ENCODE measurements around the gene EIF3F.
A peak's percentile ranks its signal among the peaks of the same experiment; 100 is the strongest.

The EIF3F gene

DNA sequence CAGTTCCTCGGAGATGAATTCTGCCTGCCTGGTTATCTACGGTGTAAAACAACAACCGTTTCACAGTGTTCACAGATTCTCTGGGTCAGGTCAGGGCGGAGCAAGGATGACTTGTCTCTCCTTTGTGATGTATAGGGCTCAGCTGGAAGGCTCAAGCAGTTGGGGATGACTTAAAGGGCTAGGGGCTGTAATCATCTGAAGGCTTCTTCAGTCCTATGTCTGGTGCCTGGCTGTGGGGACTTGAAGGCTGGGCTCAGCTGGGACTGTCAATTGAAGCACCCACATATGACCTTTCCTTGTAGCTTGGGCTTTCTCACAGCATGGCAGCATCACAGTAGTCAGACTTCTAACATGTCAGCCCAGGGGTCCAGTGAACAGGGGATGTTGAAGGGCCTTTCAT, 29.3 kb downstream of the EIF3F start:
- Histone ChIP-seq H3K9ac (ENCODE audit: low read depth, low read length) (no peak overlapping the region), H3K27ac (ENCODE audit: low read length) (no peak overlapping the region), H3K9me3 (ENCODE audit: insufficient read depth, low read depth, low read length) (no peaks in the 10 kb centered on the region), H3K27me3 (ENCODE audit: insufficient read depth, low read length) (peaks cover 69% of the 10 kb centered on the region), H3K4me1 (ENCODE audit: insufficient read depth, low read length) (peaks cover 15% of the 10 kb centered on the region), H3K36me3 (ENCODE audit: insufficient read depth, low read depth, low read length) (no peaks in the 10 kb centered on the region), H3K4me3 (ENCODE audit: low read length) (peak overlapping the region; percentile 50; the same call in 1 of the 2 replicates)

GRCh38 chr11:8017071-8017470, 29.9 kb downstream of the EIF3F start:
- no peaks in the 10 kb centered on the region for H3K9me3 ChIP-seq (ENCODE audit: insufficient read depth, low read depth, low read length)
- no peaks in the 10 kb centered on the region for H3K36me3 ChIP-seq (ENCODE audit: insufficient read depth, low read depth, low read length)
- H3K4me3 ChIP-seq (ENCODE audit: low read length) = no peak overlapping the region
- H3K27me3 ChIP-seq (ENCODE audit: insufficient read depth, low read length) = peaks cover 74% of the 10 kb centered on the region
- peaks cover 15% of the 10 kb centered on the region for H3K4me1 ChIP-seq (ENCODE audit: insufficient read depth, low read length)
- no peak overlapping the region for H3K27ac ChIP-seq (ENCODE audit: low read length)
- H3K9ac ChIP-seq (ENCODE audit: low read depth, low read length) = no peak overlapping the region

- Histone ChIP-seq H3K27me3 (ENCODE audit: insufficient read depth, low read length) (peaks cover 77% of the 10 kb centered on the region), H3K36me3 (ENCODE audit: insufficient read depth, low read depth, low read length) (no peaks in the 10 kb centered on the region), H3K4me3 (ENCODE audit: low read length) (peak overlapping the region; percentile 72; the same call in 1 of the 2 replicates), H3K9me3 (ENCODE audit: insufficient read depth, low read depth, low read length) (no peaks in the 10 kb centered on the region), H3K9ac (ENCODE audit: low read depth, low read length) (no peak overlapping the region), H3K27ac (ENCODE audit: low read length) (no peak overlapping the region), H3K4me1 (ENCODE audit: insufficient read depth, low read length) (peaks cover 15% of the 10 kb centered on the region)
These were observed 30.9 kb downstream of the EIF3F start for GRCh38 chr11:8017894-8018483.

DNA sequence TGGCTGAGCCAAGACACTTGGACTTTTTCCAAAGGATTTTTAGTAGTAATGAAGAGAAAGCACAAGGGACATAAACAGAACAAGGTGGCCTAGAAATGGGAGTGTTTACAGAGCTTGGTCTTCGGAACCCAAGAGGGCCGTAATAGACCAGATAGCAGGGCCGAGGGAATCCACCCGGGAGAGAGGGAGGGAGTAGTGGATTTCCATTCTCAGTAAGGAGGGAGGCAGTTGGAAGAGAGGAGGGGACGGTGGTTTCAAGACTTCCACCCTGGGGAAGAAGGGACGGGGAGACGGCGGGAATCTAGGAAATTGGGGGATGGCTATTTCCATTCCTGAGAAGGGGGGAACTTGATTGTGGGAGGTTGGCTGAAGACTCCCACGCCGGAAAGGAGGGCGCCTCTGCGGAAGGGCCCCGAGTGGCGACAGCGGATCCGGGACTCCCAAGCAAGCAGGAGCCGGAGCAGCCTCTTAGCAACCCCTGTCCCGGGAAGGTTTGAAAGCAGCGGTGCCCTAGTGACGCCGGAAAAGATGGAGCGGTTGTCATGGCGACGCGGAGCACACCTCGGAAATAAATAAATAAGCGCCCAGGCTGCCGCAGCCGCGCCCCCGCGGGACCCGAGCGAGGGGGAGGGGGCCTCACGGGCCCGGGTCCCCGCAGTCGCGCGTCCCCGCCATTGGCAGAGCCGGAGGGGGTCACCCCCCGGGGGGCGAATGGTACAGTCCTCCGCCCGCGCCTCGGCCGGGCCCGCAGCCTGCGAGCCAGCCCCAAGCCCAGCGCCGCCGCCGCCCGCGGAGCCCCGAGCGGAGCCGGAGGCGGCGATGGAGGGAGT, 31.6 kb downstream of the EIF3F start:
- Histone ChIP-seq H3K4me1 (ENCODE audit: insufficient read depth, low read length) (peaks cover 15% of the 10 kb centered on the region), H3K4me3 (ENCODE audit: low read length) (peak overlapping the region; percentile 72), H3K9ac (ENCODE audit: low read depth, low read length) (no peak overlapping the region), H3K27ac (ENCODE audit: low read length) (no peak overlapping the region), H3K36me3 (ENCODE audit: insufficient read depth, low read depth, low read length) (no peaks in the 10 kb centered on the region), H3K27me3 (ENCODE audit: insufficient read depth, low read length) (peaks cover 77% of the 10 kb centered on the region), H3K9me3 (ENCODE audit: insufficient read depth, low read depth, low read length) (no peaks in the 10 kb centered on the region)

GRCh38 chr11:8019314-8020243, 32.4 kb downstream of the EIF3F start:
- Histone ChIP-seq H3K9ac (ENCODE audit: low read depth, low read length) (no peak overlapping the region), H3K9me3 (ENCODE audit: insufficient read depth, low read depth, low read length) (no peaks in the 10 kb centered on the region), H3K4me3 (ENCODE audit: low read length) (peak overlapping the region; percentile 72), H3K27me3 (ENCODE audit: insufficient read depth, low read length) (peaks cover 77% of the 10 kb centered on the region), H3K27ac (ENCODE audit: low read length) (no peak overlapping the region), H3K4me1 (ENCODE audit: insufficient read depth, low read length) (peaks cover 15% of the 10 kb centered on the region), H3K36me3 (ENCODE audit: insufficient read depth, low read depth, low read length) (no peaks in the 10 kb centered on the region)

- H3K27ac ChIP-seq (ENCODE audit: low read length) = no peak overlapping the region
- H3K4me1 ChIP-seq (ENCODE audit: insufficient read depth, low read length) = peaks cover 15% of the 10 kb centered on the region
- H3K9me3 ChIP-seq (ENCODE audit: insufficient read depth, low read depth, low read length) = no peaks in the 10 kb centered on the region
- H3K4me3 ChIP-seq (ENCODE audit: low read length) = peak overlapping the region; percentile 49
- H3K36me3 ChIP-seq (ENCODE audit: insufficient read depth, low read depth, low read length) = no peaks in the 10 kb centered on the region
- no peak overlapping the region for H3K9ac ChIP-seq (ENCODE audit: low read depth, low read length)
- peaks cover 71% of the 10 kb centered on the region for H3K27me3 ChIP-seq (ENCODE audit: insufficient read depth, low read length)
These were observed 33.1 kb downstream of the EIF3F start for GRCh38 chr11:8020244-8020597.

GRCh38 chr11:8021920-8022319, 34.8 kb downstream of the EIF3F start:
- Histone ChIP-seq H3K27ac (ENCODE audit: low read length) (no peak overlapping the region), H3K4me3 (ENCODE audit: low read length) (no peak overlapping the region), H3K9ac (ENCODE audit: low read depth, low read length) (no peak overlapping the region), H3K9me3 (ENCODE audit: insufficient read depth, low read depth, low read length) (no peaks in the 10 kb centered on the region), H3K27me3 (ENCODE audit: insufficient read depth, low read length) (peaks cover 57% of the 10 kb centered on the region), H3K36me3 (ENCODE audit: insufficient read depth, low read depth, low read length) (no peaks in the 10 kb centered on the region), H3K4me1 (ENCODE audit: insufficient read depth, low read length) (peaks cover 8% of the 10 kb centered on the region)

DNA sequence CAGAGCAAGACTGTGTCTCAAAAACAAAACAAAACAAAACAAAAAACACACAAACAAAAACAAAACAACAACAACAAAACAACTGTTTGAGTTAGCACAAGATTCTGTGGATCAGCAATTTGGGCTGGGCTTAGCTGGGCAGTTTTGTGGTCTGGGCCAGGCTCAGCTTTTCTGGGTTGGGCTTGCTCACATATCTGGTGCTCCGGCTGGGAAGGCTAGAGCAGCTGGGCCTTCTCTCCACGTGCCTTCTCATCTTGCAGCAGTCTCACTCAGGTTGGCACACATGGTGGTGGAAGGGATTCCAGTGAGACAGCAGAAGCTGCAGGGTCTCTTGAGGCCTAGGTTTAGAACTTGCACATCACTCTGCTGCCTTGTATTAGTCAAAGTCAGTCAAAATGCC, 35.7 kb downstream of the EIF3F start:
- peaks cover 48% of the 10 kb centered on the region for H3K27me3 ChIP-seq (ENCODE audit: insufficient read depth, low read length)
- no peak overlapping the region for H3K9ac ChIP-seq (ENCODE audit: low read depth, low read length)
- no peaks in the 10 kb centered on the region for H3K36me3 ChIP-seq (ENCODE audit: insufficient read depth, low read depth, low read length)
- no peaks in the 10 kb centered on the region for H3K9me3 ChIP-seq (ENCODE audit: insufficient read depth, low read depth, low read length)
- peaks cover 8% of the 10 kb centered on the region; the same call in 1 of the 2 replicates for H3K4me1 ChIP-seq (ENCODE audit: insufficient read depth, low read length)
- H3K27ac ChIP-seq (ENCODE audit: low read length) = no peak overlapping the region
- no peak overlapping the region for H3K4me3 ChIP-seq (ENCODE audit: low read length)

DNA sequence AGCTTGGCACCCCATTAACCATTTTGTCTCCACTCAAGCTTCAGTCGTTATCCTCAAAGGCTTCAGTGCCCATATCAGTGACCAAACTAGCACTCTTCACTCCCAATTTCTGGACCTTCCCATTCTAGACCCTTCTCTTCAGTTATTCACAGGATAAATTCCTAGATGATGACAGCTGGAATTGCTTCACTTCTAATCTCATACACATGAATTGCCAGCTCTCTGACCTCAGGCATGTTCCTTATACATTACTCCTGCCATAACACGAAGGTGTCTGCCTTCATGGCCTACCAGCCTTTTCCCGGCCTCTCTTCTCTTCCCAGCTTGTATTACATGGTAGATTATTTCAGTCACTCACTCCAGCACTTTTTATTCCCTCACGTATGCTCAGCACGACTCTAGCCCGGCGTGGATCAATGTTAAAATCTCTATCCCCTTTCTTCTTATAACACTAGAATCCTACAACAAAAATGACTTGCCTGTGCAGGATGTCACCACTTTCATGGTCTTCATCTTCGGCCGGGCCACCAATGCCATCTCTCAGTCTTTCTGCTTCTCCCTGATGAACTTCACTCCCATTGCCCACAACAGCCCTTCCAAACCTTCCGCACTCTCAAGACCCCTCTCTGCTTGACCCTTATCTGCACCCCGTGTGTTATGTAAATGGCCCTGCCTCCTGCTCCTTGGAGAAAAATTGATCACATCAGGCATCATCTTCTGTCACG, 36.9 kb downstream of the EIF3F start:
- Histone ChIP-seq H3K9me3 (ENCODE audit: insufficient read depth, low read depth, low read length) (no peaks in the 10 kb centered on the region), H3K36me3 (ENCODE audit: insufficient read depth, low read depth, low read length) (no peaks in the 10 kb centered on the region), H3K27ac (ENCODE audit: low read length) (no peak overlapping the region), H3K27me3 (ENCODE audit: insufficient read depth, low read length) (peaks cover 36% of the 10 kb centered on the region), H3K4me1 (ENCODE audit: insufficient read depth, low read length) (peaks cover 4% of the 10 kb centered on the region; the same call in 1 of the 2 replicates), H3K4me3 (ENCODE audit: low read length) (no peak overlapping the region), H3K9ac (ENCODE audit: low read depth, low read length) (no peak overlapping the region)

DNA sequence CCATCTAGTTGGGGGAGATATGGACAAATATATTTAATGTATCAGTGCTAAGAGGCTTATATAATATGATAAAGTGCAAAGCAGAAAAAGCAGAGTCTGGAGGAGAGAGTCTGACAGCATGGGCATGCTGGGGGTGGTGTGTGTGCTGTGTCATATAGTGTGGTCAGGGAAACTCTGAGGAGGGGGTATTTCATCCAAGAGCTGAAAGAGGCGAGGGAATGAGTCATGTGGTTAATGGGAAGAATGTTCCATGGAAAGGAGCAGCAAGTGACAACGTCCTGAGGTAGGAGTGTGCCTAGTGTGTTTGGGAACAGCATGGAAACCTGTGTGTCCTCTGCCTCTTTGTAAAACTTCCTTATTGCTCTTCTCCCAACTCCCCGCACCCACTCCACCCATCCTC, 38.0 kb downstream of the EIF3F start:
- Histone ChIP-seq H3K4me3 (ENCODE audit: low read length) (no peak overlapping the region), H3K36me3 (ENCODE audit: insufficient read depth, low read depth, low read length) (no peaks in the 10 kb centered on the region), H3K9ac (ENCODE audit: low read depth, low read length) (no peak overlapping the region), H3K9me3 (ENCODE audit: insufficient read depth, low read depth, low read length) (no peaks in the 10 kb centered on the region), H3K27me3 (ENCODE audit: insufficient read depth, low read length) (peaks cover 29% of the 10 kb centered on the region), H3K27ac (ENCODE audit: low read length) (no peak overlapping the region), H3K4me1 (ENCODE audit: insufficient read depth, low read length) (peaks cover under 1% of the 10 kb centered on the region; the same call in 1 of the 2 replicates)

GRCh38 chr11:8025816-8026215, 38.7 kb downstream of the EIF3F start:
- H3K27ac ChIP-seq (ENCODE audit: low read length) = no peak overlapping the region
- H3K9me3 ChIP-seq (ENCODE audit: insufficient read depth, low read depth, low read length) = no peaks in the 10 kb centered on the region
- no peak overlapping the region for H3K4me3 ChIP-seq (ENCODE audit: low read length)
- H3K4me1 ChIP-seq (ENCODE audit: insufficient read depth, low read length) = no peaks in the 10 kb centered on the region
- H3K9ac ChIP-seq (ENCODE audit: low read depth, low read length) = no peak overlapping the region
- H3K36me3 ChIP-seq (ENCODE audit: insufficient read depth, low read depth, low read length) = no peaks in the 10 kb centered on the region
- peaks cover 29% of the 10 kb centered on the region for H3K27me3 ChIP-seq (ENCODE audit: insufficient read depth, low read length)
